ENCODE results near the gene CD101.

CD101 gene

GRCh38 chr1:117076648-117077047, 75.1 kb downstream of the CD101 start:
- Histone ChIP-seq H2AK5ac (ENCODE audit: low read depth, low read length) (no peak overlapping the region), H3K23ac (ENCODE audit: low read depth, low read length, poor library complexity) (no peak overlapping the region), H3K36me3 (replicated peaks in 1 of 2; ENCODE audit: control insufficient read depth in 2 of 2, insufficient read depth in 2 of 2, low read length in 2 of 2) (peaks cover 31 to 89% of the 10 kb centered on the region in 2 donors), H3K79me1 (ENCODE audit: low read depth, low read length) (no peaks in the 10 kb centered on the region), H2AFZ (ENCODE audit: low read length) (no peak overlapping the region), H2BK5ac (ENCODE audit: low read length) (no peak overlapping the region), H3K4ac (ENCODE audit: low read length) (no peak overlapping the region), H3K4me3 (ENCODE audit: low read length in 2 of 2) (no peak overlapping the region), H3K9ac (ENCODE audit: low read depth, low read length, poor library complexity) (peak overlapping the region; percentile 22), H3K9me3 (replicated peaks in 1 of 2; ENCODE audit: control insufficient read depth in 2 of 2, insufficient read depth in 1 of 2, low read depth in 1 of 2, low read length in 2 of 2) (no peaks in the 10 kb centered on the region), H3K4me2 (ENCODE audit: insufficient read depth, low read length, poor library complexity, severe bottlenecking) (no peak overlapping the region), H4K91ac (ENCODE audit: low read depth, low read length, poor library complexity) (no peak overlapping the region), H2BK15ac (ENCODE audit: low read length) (no peak overlapping the region), H3K27ac (replicated peaks; ENCODE audit: low read length) (no peak overlapping the region), H2BK12ac (ENCODE audit: low read length) (no peak overlapping the region), H3K14ac (ENCODE audit: low read length) (no peak overlapping the region), H3K4me1 (ENCODE audit: control insufficient read depth in 2 of 2, insufficient read depth in 1 of 2, low read depth in 1 of 2, low read length in 2 of 2) (no peaks in the 10 kb centered on the region), H4K8ac (ENCODE audit: low read depth, low read length) (no peak overlapping the region), H2BK120ac (ENCODE audit: low read depth, low read length) (no peak overlapping the region), H3K27me3 (ENCODE audit: control insufficient read depth in 3 of 3, insufficient read depth in 3 of 3, low read depth in 1 of 3, low read length in 3 of 3) (no peaks in the 10 kb centered on the region), H3K18ac (ENCODE audit: low read length) (no peak overlapping the region)
- no peak for DNase-seq (ENCODE audit: low spot score)
- WGBS, 2 donors (ENCODE audit: extremely low coverage in 2 of 2, insufficient read length in 2 of 2, insufficient replicate concordance in 1 of 2), result no CpG with 5 or more reads among the region's 5 CpGs

DNA sequence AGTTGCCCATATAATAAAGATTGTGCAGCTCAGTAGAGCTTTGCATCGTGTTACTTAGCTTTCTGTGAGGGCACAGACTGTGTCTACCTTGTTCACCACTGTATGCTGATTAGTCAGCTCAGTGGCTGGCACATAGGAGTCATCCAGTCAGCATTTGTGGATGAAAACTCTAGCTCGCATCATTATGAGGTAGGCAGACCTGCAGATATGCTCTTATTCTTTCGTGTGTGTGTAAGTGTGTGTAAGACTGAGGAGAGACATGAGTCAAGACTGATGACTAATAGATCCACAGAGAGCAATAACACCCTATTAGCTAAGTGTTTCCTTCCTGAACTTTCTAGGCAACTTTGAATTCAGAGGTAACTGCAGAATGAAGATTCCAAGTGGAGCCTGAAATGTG, 75.7 kb downstream of the CD101 start:
- DNase-seq (ENCODE audit: low spot score), result no peak
- no peak overlapping the region for H3K9ac ChIP-seq (ENCODE audit: low read depth, low read length, poor library complexity)
- no peak overlapping the region for H3K4ac ChIP-seq (ENCODE audit: low read length)
- H3K18ac ChIP-seq (ENCODE audit: low read length), result no peak overlapping the region
- H3K14ac ChIP-seq (ENCODE audit: low read length), result no peak overlapping the region
- H3K9me3 ChIP-seq (replicated peaks in 1 of 2; ENCODE audit: control insufficient read depth in 2 of 2, insufficient read depth in 1 of 2, low read depth in 1 of 2, low read length in 2 of 2), result no peaks in the 10 kb centered on the region
- H4K91ac ChIP-seq (ENCODE audit: low read depth, low read length, poor library complexity), result no peak overlapping the region
- H3K79me1 ChIP-seq (ENCODE audit: low read depth, low read length), result no peaks in the 10 kb centered on the region
- H3K23ac ChIP-seq (ENCODE audit: low read depth, low read length, poor library complexity), result no peak overlapping the region
- no peak overlapping the region for H2BK12ac ChIP-seq (ENCODE audit: low read length)
- H4K8ac ChIP-seq (ENCODE audit: low read depth, low read length), result no peak overlapping the region
- H3K27ac ChIP-seq (replicated peaks; ENCODE audit: low read length), result no peak overlapping the region
- no peak overlapping the region for H2AFZ ChIP-seq (ENCODE audit: low read length)
- H3K4me3 ChIP-seq (ENCODE audit: low read length in 2 of 2), result no peak overlapping the region
- no peak overlapping the region for H2AK5ac ChIP-seq (ENCODE audit: low read depth, low read length)
- H3K4me2 ChIP-seq (ENCODE audit: insufficient read depth, low read length, poor library complexity, severe bottlenecking), result no peak overlapping the region
- H3K4me1 ChIP-seq (ENCODE audit: control insufficient read depth in 2 of 2, insufficient read depth in 1 of 2, low read depth in 1 of 2, low read length in 2 of 2), result no peaks in the 10 kb centered on the region
- H3K36me3 ChIP-seq (replicated peaks in 1 of 2; ENCODE audit: control insufficient read depth in 2 of 2, insufficient read depth in 2 of 2, low read length in 2 of 2), result peaks cover 31 to 92% of the 10 kb centered on the region in 2 donors
- no peak overlapping the region for H2BK5ac ChIP-seq (ENCODE audit: low read length)
- no peak overlapping the region for H2BK15ac ChIP-seq (ENCODE audit: low read length)
- no CpG with 5 or more reads among the region's 3 CpGs for WGBS, 2 donors (ENCODE audit: extremely low coverage in 2 of 2, insufficient read length in 2 of 2, insufficient replicate concordance in 1 of 2)
- no peak overlapping the region for H2BK120ac ChIP-seq (ENCODE audit: low read depth, low read length)
- no peaks in the 10 kb centered on the region for H3K27me3 ChIP-seq (ENCODE audit: control insufficient read depth in 3 of 3, insufficient read depth in 3 of 3, low read depth in 1 of 3, low read length in 3 of 3)

- H4K91ac ChIP-seq (ENCODE audit: low read depth, low read length, poor library complexity), result no peak overlapping the region
- H3K4me1 ChIP-seq (ENCODE audit: control insufficient read depth in 2 of 2, insufficient read depth in 1 of 2, low read depth in 1 of 2, low read length in 2 of 2), result no peaks in the 10 kb centered on the region
- H3K14ac ChIP-seq (ENCODE audit: low read length), result no peak overlapping the region
- H4K8ac ChIP-seq (ENCODE audit: low read depth, low read length), result no peak overlapping the region
- no peak overlapping the region for H3K4ac ChIP-seq (ENCODE audit: low read length)
- H2BK12ac ChIP-seq (ENCODE audit: low read length), result no peak overlapping the region
- H3K4me3 ChIP-seq (ENCODE audit: low read length in 2 of 2), result no peak overlapping the region
- DNase-seq (ENCODE audit: low spot score), result no peak
- H3K4me2 ChIP-seq (ENCODE audit: insufficient read depth, low read length, poor library complexity, severe bottlenecking), result no peak overlapping the region
- H3K9me3 ChIP-seq (replicated peaks in 1 of 2; ENCODE audit: control insufficient read depth in 2 of 2, insufficient read depth in 1 of 2, low read depth in 1 of 2, low read length in 2 of 2), result no peaks in the 10 kb centered on the region
- H2AFZ ChIP-seq (ENCODE audit: low read length), result no peak overlapping the region
- no peak overlapping the region for H2BK15ac ChIP-seq (ENCODE audit: low read length)
- no peak overlapping the region for H2AK5ac ChIP-seq (ENCODE audit: low read depth, low read length)
- H3K23ac ChIP-seq (ENCODE audit: low read depth, low read length, poor library complexity), result no peak overlapping the region
- H2BK120ac ChIP-seq (ENCODE audit: low read depth, low read length), result no peak overlapping the region
- no CpG with 5 or more reads among the region's 6 CpGs for WGBS, 2 donors (ENCODE audit: extremely low coverage in 2 of 2, insufficient read length in 2 of 2, insufficient replicate concordance in 1 of 2)
- H3K79me1 ChIP-seq (ENCODE audit: low read depth, low read length), result no peaks in the 10 kb centered on the region
- H3K36me3 ChIP-seq (replicated peaks in 1 of 2; ENCODE audit: control insufficient read depth in 2 of 2, insufficient read depth in 2 of 2, low read length in 2 of 2), result peaks cover 36 to 96% of the 10 kb centered on the region in 2 donors
- no peaks in the 10 kb centered on the region for H3K27me3 ChIP-seq (ENCODE audit: control insufficient read depth in 3 of 3, insufficient read depth in 3 of 3, low read depth in 1 of 3, low read length in 3 of 3)
- H3K27ac ChIP-seq (replicated peaks; ENCODE audit: low read length), result no peak overlapping the region
- no peak overlapping the region for H3K9ac ChIP-seq (ENCODE audit: low read depth, low read length, poor library complexity)
- no peak overlapping the region for H3K18ac ChIP-seq (ENCODE audit: low read length)
- no peak overlapping the region for H2BK5ac ChIP-seq (ENCODE audit: low read length)
Observed at GRCh38 chr1:117079737-117080136, 78.2 kb downstream of the CD101 start.

GRCh38 chr1:117084231-117084630, 82.7 kb downstream of the CD101 start:
- DNase-seq (ENCODE audit: low spot score), result no peak
- no CpG with 5 or more reads among the region's 6 CpGs for WGBS, 2 donors (ENCODE audit: extremely low coverage in 2 of 2, insufficient read length in 2 of 2, insufficient replicate concordance in 1 of 2)
- H4K8ac ChIP-seq (ENCODE audit: low read depth, low read length), result no peak overlapping the region
- no peak overlapping the region for H3K9ac ChIP-seq (ENCODE audit: low read depth, low read length, poor library complexity)
- H3K4me2 ChIP-seq (ENCODE audit: insufficient read depth, low read length, poor library complexity, severe bottlenecking), result no peak overlapping the region
- H3K4ac ChIP-seq (ENCODE audit: low read length), result no peak overlapping the region
- H3K23ac ChIP-seq (ENCODE audit: low read depth, low read length, poor library complexity), result no peak overlapping the region
- no peak overlapping the region for H3K14ac ChIP-seq (ENCODE audit: low read length)
- peaks cover 19 to 89% of the 10 kb centered on the region in 2 donors for H3K36me3 ChIP-seq (replicated peaks in 1 of 2; ENCODE audit: control insufficient read depth in 2 of 2, insufficient read depth in 2 of 2, low read length in 2 of 2)
- no peak overlapping the region for H3K27ac ChIP-seq (replicated peaks; ENCODE audit: low read length)
- H2BK12ac ChIP-seq (ENCODE audit: low read length), result no peak overlapping the region
- H3K79me1 ChIP-seq (ENCODE audit: low read depth, low read length), result no peaks in the 10 kb centered on the region
- H2BK15ac ChIP-seq (ENCODE audit: low read length), result no peak overlapping the region
- H2BK120ac ChIP-seq (ENCODE audit: low read depth, low read length), result no peak overlapping the region
- H3K4me1 ChIP-seq (ENCODE audit: control insufficient read depth in 2 of 2, insufficient read depth in 1 of 2, low read depth in 1 of 2, low read length in 2 of 2), result no peaks in the 10 kb centered on the region
- H3K4me3 ChIP-seq (ENCODE audit: low read length in 2 of 2), result no peak overlapping the region
- H2AFZ ChIP-seq (ENCODE audit: low read length), result no peak overlapping the region
- no peak overlapping the region for H2AK5ac ChIP-seq (ENCODE audit: low read depth, low read length)
- no peak overlapping the region for H2BK5ac ChIP-seq (ENCODE audit: low read length)
- H3K27me3 ChIP-seq (ENCODE audit: control insufficient read depth in 3 of 3, insufficient read depth in 3 of 3, low read depth in 1 of 3, low read length in 3 of 3), result no peaks in the 10 kb centered on the region
- H4K91ac ChIP-seq (ENCODE audit: low read depth, low read length, poor library complexity), result no peak overlapping the region
- H3K9me3 ChIP-seq (replicated peaks in 1 of 2; ENCODE audit: control insufficient read depth in 2 of 2, insufficient read depth in 1 of 2, low read depth in 1 of 2, low read length in 2 of 2), result no peaks in the 10 kb centered on the region
- no peak overlapping the region for H3K18ac ChIP-seq (ENCODE audit: low read length)

Data from neuronal stem cell (in vitro differentiated cells).